Measurements from ENCODE around the gene TIAM2.

The TIAM2 gene

DNA sequence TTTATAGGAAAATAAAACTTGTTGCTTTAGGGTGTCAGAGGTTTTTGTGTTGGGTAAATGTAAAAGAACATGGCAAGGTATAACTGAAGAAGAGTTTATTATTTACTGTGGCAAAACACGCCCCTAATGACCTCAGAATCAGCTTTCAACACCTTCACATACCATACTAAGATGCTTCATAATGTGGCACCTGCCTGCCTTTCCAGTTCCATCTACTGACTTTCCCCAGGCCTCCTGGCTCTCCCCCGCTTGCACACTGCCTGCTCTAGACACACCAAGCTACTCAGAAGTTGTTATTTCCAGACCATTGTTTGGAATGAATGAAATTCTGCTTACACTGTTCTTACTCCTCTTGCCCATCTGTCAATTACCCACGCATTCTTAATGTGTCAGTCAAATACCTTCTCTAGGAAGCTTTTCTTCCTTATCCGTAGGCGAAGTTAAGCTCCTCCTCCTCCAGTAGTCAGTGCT is 1.8 kb downstream of the TIAM2 start:
- Histone ChIP-seq H2AFZ (ENCODE audit: low read depth) (no peak overlapping the region), H3K4me3 (IDR thresholded peaks at IDR 0.05; ENCODE audit: insufficient read depth, low read depth, low read length) (no peak overlapping the region), H4K20me1 (ENCODE audit: insufficient read depth) (no peaks in the 10 kb centered on the region), H3K79me2 (ENCODE audit: insufficient read depth, low read depth) (no peaks in the 10 kb centered on the region), H3K4me2 (no peak overlapping the region), H3K27ac (no peak overlapping the region), H3K4me1 (ENCODE audit: low read depth, poor library complexity, severe bottlenecking) (no peaks in the 10 kb centered on the region), H3K27me3 (ENCODE audit: insufficient read depth, low read depth) (no peaks in the 10 kb centered on the region), H3K36me3 (ENCODE audit: insufficient read depth) (no peaks in the 10 kb centered on the region), H3K9ac (no peak overlapping the region)
- TF ChIP-seq, protein P1, sequence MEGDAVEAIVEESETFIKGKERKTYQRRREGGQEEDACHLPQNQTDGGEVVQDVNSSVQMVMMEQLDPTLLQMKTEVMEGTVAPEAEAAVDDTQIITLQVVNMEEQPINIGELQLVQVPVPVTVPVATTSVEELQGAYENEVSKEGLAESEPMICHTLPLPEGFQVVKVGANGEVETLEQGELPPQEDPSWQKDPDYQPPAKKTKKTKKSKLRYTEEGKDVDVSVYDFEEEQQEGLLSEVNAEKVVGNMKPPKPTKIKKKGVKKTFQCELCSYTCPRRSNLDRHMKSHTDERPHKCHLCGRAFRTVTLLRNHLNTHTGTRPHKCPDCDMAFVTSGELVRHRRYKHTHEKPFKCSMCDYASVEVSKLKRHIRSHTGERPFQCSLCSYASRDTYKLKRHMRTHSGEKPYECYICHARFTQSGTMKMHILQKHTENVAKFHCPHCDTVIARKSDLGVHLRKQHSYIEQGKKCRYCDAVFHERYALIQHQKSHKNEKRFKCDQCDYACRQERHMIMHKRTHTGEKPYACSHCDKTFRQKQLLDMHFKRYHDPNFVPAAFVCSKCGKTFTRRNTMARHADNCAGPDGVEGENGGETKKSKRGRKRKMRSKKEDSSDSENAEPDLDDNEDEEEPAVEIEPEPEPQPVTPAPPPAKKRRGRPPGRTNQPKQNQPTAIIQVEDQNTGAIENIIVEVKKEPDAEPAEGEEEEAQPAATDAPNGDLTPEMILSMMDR (conservative IDR thresholded peaks at IDR 0.05; ENCODE audit: low read depth, low read length): no peak

DNA sequence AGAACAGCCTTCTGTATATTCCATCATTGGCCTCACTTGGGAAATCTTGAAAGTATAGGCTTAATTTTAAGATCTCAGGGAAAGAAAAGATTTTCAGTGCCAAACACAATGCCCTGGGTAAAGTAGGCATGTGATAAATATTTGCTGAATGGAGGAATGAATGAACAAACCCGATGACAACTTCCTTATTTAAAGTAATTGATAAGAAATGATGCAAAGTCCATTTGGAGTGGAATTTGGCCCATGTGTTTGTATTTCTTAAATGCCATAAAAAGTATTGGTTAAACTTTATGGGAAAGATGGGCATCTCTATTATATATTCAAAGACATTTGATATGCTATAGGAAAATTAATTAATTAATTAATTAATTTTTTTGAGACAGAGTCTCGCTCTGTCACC is 3.7 kb downstream of the TIAM2 start:
- Histone ChIP-seq H3K9ac (no peak overlapping the region), H3K36me3 (ENCODE audit: insufficient read depth) (no peaks in the 10 kb centered on the region), H3K27me3 (ENCODE audit: insufficient read depth, low read depth) (no peaks in the 10 kb centered on the region), H3K4me1 (ENCODE audit: low read depth, poor library complexity, severe bottlenecking) (no peaks in the 10 kb centered on the region), H3K4me2 (no peak overlapping the region), H2AFZ (ENCODE audit: low read depth) (no peak overlapping the region), H3K4me3 (IDR thresholded peaks at IDR 0.05; ENCODE audit: insufficient read depth, low read depth, low read length) (no peak overlapping the region), H3K79me2 (ENCODE audit: insufficient read depth, low read depth) (no peaks in the 10 kb centered on the region), H3K27ac (no peak overlapping the region), H4K20me1 (ENCODE audit: insufficient read depth) (no peaks in the 10 kb centered on the region)
- TF ChIP-seq, protein P1 (conservative IDR thresholded peaks at IDR 0.05; ENCODE audit: low read depth, low read length): no peak

DNA sequence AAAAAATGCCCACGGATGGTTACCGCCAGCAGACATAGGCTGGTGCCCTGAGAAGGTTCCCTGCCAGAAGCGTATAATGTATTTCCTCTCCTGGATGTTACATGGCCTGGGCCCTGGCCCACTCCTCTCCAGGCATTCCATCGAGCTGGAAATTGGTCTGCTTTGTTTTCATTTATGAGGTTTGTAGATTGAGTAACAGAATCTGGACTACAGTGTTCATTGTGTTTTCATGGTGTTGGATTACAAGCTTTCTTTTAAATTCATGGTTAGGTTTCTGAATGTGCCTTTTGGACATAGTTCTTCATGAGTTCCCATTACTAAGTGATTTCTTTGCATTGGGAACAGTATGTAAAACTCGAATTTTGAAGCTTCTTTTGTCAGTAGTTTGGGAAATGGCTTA is 6.4 kb downstream of the TIAM2 start:
- no peaks in the 10 kb centered on the region for H3K79me2 ChIP-seq (ENCODE audit: insufficient read depth, low read depth)
- no peak overlapping the region for H2AFZ ChIP-seq (ENCODE audit: low read depth)
- no peak overlapping the region for H3K27ac ChIP-seq
- no peak overlapping the region for H3K4me2 ChIP-seq
- H3K4me1 ChIP-seq (ENCODE audit: low read depth, poor library complexity, severe bottlenecking): no peaks in the 10 kb centered on the region
- no peaks in the 10 kb centered on the region for H3K27me3 ChIP-seq (ENCODE audit: insufficient read depth, low read depth)
- no peak overlapping the region for H3K9ac ChIP-seq
- TF ChIP-seq, protein P1 (conservative IDR thresholded peaks at IDR 0.05; ENCODE audit: low read depth, low read length): no peak
- H3K4me3 ChIP-seq (IDR thresholded peaks at IDR 0.05; ENCODE audit: insufficient read depth, low read depth, low read length): no peak overlapping the region
- H4K20me1 ChIP-seq (ENCODE audit: insufficient read depth): no peaks in the 10 kb centered on the region
- H3K36me3 ChIP-seq (ENCODE audit: insufficient read depth): no peaks in the 10 kb centered on the region

DNA sequence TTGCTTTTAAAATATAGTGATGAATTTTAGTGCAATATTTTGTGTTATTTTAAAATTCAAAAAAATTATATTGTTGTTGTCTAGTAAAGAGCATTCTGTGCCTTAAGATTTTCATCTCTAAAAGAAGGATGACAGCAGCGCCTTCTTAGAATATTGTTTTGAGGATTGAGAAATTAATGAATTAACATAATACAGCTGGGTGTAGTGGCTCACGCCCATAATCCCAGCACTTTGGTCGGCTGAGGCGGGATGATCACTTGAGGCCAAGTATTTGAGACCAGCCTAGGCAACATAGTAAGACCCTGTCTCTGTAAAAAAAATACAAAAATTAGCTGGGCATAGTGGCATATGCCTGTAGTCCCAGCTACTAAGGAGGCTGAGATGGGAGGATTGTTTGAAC is 6.8 kb downstream of the TIAM2 start:
- Histone ChIP-seq H3K4me2 (no peak overlapping the region), H3K36me3 (ENCODE audit: insufficient read depth) (no peaks in the 10 kb centered on the region), H3K4me1 (ENCODE audit: low read depth, poor library complexity, severe bottlenecking) (no peaks in the 10 kb centered on the region), H3K79me2 (ENCODE audit: insufficient read depth, low read depth) (no peaks in the 10 kb centered on the region), H3K27me3 (ENCODE audit: insufficient read depth, low read depth) (no peaks in the 10 kb centered on the region), H4K20me1 (ENCODE audit: insufficient read depth) (no peaks in the 10 kb centered on the region), H3K9ac (no peak overlapping the region), H3K27ac (no peak overlapping the region), H2AFZ (ENCODE audit: low read depth) (no peak overlapping the region), H3K4me3 (IDR thresholded peaks at IDR 0.05; ENCODE audit: insufficient read depth, low read depth, low read length) (no peak overlapping the region)
- TF ChIP-seq, protein P1 (conservative IDR thresholded peaks at IDR 0.05; ENCODE audit: low read depth, low read length): no peak
